ENCODE measurements around the gene IYD. TPM values are rescaled to one million over a fixed set of nuclear protein-coding genes. Genes with fewer than 3 reads are reported as not detected.

The IYD gene
- polyA plus RNA-seq, 1 experiment: not detected

- CTCF ChIA-PET: no interaction called here
- no peak for TF ChIP-seq CTCF (IDR thresholded peaks at IDR 0.05; ENCODE audit: low read depth, low read length)
- Histone ChIP-seq H3K27me3 (ENCODE audit: control insufficient read depth, insufficient read depth, low read length) (no peaks in the 10 kb centered on the region), H3K9me3 (ENCODE audit: control insufficient read depth, insufficient read depth, low read length) (no peaks in the 10 kb centered on the region), H3K4me3 (ENCODE audit: low read depth, low read length) (no peak overlapping the region), H3K27ac (ENCODE audit: low read depth, low read length) (no peak overlapping the region)
- POLR2A ChIA-PET: no interaction called here
- DNase-seq (ENCODE audit: low read depth, low spot score): no peak
Observed at GRCh38 chr6:150355932-150356331, 12.9 kb upstream of the IYD start.

- no peak for TF ChIP-seq CTCF (IDR thresholded peaks at IDR 0.05; ENCODE audit: low read depth, low read length)
- Histone ChIP-seq H3K9me3 (ENCODE audit: control insufficient read depth, insufficient read depth, low read length) (no peaks in the 10 kb centered on the region), H3K27ac (ENCODE audit: low read depth, low read length) (no peak overlapping the region), H3K27me3 (ENCODE audit: control insufficient read depth, insufficient read depth, low read length) (no peaks in the 10 kb centered on the region), H3K4me3 (ENCODE audit: low read depth, low read length) (no peak overlapping the region)
- POLR2A ChIA-PET: no interaction called here
- no peak for DNase-seq (ENCODE audit: low read depth, low spot score)
- CTCF ChIA-PET: interaction anchor here (1.2 kb wide), 1 partner anchor 33 kb away, joined by 3 read pairs; no protein-coding TSS in a partner anchor
Observed at GRCh38 chr6:150361876-150362275, 6.9 kb upstream of the IYD start.

DNA sequence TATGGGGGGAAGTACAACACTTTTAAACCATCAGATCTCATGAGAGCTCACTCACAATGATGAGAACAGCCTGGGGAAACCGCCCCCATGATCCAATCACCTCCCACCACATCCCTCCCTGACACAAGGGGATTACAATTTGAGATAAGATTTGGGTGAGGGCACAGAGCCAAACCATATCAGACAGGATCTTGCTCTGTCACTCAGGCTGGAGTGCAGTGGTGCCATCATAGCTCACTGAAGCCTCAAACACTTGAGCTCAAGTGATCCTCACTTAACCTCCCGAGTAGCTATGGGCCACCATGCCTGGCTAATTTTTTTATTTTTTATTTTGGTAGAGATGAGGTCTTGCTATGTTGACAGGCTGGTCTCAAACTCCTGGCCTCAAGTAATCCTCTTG lies 5.1 kb upstream of the IYD start:
- Histone ChIP-seq H3K9me3 (ENCODE audit: control insufficient read depth, insufficient read depth, low read length) (no peaks in the 10 kb centered on the region), H3K4me3 (ENCODE audit: low read depth, low read length) (no peak overlapping the region), H3K27ac (ENCODE audit: low read depth, low read length) (no peak overlapping the region), H3K27me3 (ENCODE audit: control insufficient read depth, insufficient read depth, low read length) (no peaks in the 10 kb centered on the region)
- no peak for TF ChIP-seq CTCF (IDR thresholded peaks at IDR 0.05; ENCODE audit: low read depth, low read length)
- CTCF ChIA-PET: interaction anchor here (1.7 kb wide), 1 partner anchor 283 kb away, joined by 6 read pairs; no protein-coding TSS in a partner anchor
- POLR2A ChIA-PET: no interaction called here
- DNase-seq (ENCODE audit: low read depth, low spot score): no peak

GRCh38 chr6:150366118-150366778 lies 2.6 kb upstream of the IYD start:
- H3K27me3 ChIP-seq (ENCODE audit: control insufficient read depth, insufficient read depth, low read length): no peaks in the 10 kb centered on the region
- ChIA-PET POLR2A (no interaction called here), CTCF (interaction anchor here (2.3 kb wide), 1 partner anchor 29 kb away, joined by 7 read pairs; no protein-coding TSS in a partner anchor)
- DNase-seq (ENCODE audit: low read depth, low spot score): no peak
- no peak for TF ChIP-seq CTCF (IDR thresholded peaks at IDR 0.05; ENCODE audit: low read depth, low read length)
- H3K27ac ChIP-seq (ENCODE audit: low read depth, low read length): no peak overlapping the region
- H3K4me3 ChIP-seq (ENCODE audit: low read depth, low read length): no peak overlapping the region
- H3K9me3 ChIP-seq (ENCODE audit: control insufficient read depth, insufficient read depth, low read length): no peaks in the 10 kb centered on the region

DNA sequence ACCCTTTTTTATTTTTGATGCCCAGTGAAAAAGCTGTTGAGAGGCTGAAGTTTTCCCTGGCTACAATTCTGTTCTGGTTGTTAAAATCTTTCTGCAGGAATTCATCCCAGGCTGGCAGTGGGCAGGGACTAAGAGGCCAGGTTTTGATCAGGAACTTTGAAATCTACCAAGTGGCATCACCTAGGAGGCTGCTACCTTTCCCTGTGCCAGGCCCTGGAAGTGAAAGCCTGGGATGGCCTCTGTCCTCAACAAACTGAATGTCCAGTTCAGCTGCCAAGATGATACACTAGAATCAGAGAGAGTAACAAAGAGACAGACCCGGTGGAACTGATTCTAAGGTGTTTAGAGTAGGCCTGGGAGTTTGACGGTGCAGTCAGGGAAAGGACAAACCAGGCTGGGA lies 596 bp downstream of the IYD start:
- no peaks in the 10 kb centered on the region for H3K9me3 ChIP-seq (ENCODE audit: control insufficient read depth, insufficient read depth, low read length)
- CTCF ChIA-PET: no interaction called here
- H3K27me3 ChIP-seq (ENCODE audit: control insufficient read depth, insufficient read depth, low read length): no peaks in the 10 kb centered on the region
- POLR2A ChIA-PET: no interaction called here
- H3K4me3 ChIP-seq (ENCODE audit: low read depth, low read length): no peak overlapping the region
- no peak overlapping the region for H3K27ac ChIP-seq (ENCODE audit: low read depth, low read length)
- DNase-seq (ENCODE audit: low read depth, low spot score): no peak
- TF ChIP-seq CTCF (IDR thresholded peaks at IDR 0.05; ENCODE audit: low read depth, low read length): no peak

Measured in AG04450 (cell line).